Colonic mucosa (tissue), 4 donors: Measurements from ENCODE around the gene CCDC69. TPM values are rescaled to one million over a fixed set of nuclear protein-coding genes. Genes with fewer than 3 reads are reported as not detected.

Source experiments
- DNase-seq: peaks from one replicate; pipeline ENCODE4 v3.0.0-alpha.2; 2020
- H3K27ac ChIP-seq: fragments of 200-600 bp; one replicate; pipeline ENCODE4 v1.8.0; 2021
- H3K27me3 ChIP-seq: fragments of 200-600 bp; one replicate; pipeline ENCODE4 v1.8.0; 2021
- H3K36me3 ChIP-seq: fragments of 200-600 bp; one replicate; pipeline ENCODE4 v1.8.0; 2021
- H3K4me1 ChIP-seq: fragments of 200-600 bp; one replicate; pipeline ENCODE4 v1.8.0; 2021; ENCODE audit warnings: mild to moderate bottlenecking
- H3K4me3 ChIP-seq: fragments of 200-600 bp; one replicate; pipeline ENCODE4 v1.8.0; 2021
- H3K9ac ChIP-seq, 2 donors: one replicate each; pipeline ENCODE4 v1.7.0; 2013; ENCODE audit warnings: control low read depth in 2 of 2, low read depth in 2 of 2, low read length in 2 of 2
- H3K9me3 ChIP-seq: fragments of 200-600 bp; one replicate; pipeline ENCODE4 v1.8.0; 2021
- intact Hi-C: fragments of 100-400 bp; cut with DNase I; formaldehyde crosslinking; loops from one replicate; pipeline ENCODE4 v1.14.1; 2022
- total RNA-seq, 2 donors: library from RNA; stranded (reverse); fragmentation: NEBNext Ultra II Directional in 1 of 2; extraction: Animal tissue kit (Norgen Biotek cat#: 25700) in 1 of 2; gene quantifications; one replicate each; pipeline ENCODE4 v1.2.1, GENCODE V29; 2021
- TF ChIP-seq, protein P1 (sequence below): fragments of 200-600 bp; IDR thresholded peaks from one replicate; pipeline ENCODE4 v1.8.0; 2022; ENCODE audit warnings: antibody characterized with exemption, mild to moderate bottlenecking
- donor health status: healthy.
- donor health status: DM: no; HTN: no; CAD: no.
- donor health status: DM: no; HTN: no; CAD: no.

CCDC69 gene
- total RNA-seq, 2 donors from 2014 or later, result 4.2 to 23.8 TPM

DNA sequence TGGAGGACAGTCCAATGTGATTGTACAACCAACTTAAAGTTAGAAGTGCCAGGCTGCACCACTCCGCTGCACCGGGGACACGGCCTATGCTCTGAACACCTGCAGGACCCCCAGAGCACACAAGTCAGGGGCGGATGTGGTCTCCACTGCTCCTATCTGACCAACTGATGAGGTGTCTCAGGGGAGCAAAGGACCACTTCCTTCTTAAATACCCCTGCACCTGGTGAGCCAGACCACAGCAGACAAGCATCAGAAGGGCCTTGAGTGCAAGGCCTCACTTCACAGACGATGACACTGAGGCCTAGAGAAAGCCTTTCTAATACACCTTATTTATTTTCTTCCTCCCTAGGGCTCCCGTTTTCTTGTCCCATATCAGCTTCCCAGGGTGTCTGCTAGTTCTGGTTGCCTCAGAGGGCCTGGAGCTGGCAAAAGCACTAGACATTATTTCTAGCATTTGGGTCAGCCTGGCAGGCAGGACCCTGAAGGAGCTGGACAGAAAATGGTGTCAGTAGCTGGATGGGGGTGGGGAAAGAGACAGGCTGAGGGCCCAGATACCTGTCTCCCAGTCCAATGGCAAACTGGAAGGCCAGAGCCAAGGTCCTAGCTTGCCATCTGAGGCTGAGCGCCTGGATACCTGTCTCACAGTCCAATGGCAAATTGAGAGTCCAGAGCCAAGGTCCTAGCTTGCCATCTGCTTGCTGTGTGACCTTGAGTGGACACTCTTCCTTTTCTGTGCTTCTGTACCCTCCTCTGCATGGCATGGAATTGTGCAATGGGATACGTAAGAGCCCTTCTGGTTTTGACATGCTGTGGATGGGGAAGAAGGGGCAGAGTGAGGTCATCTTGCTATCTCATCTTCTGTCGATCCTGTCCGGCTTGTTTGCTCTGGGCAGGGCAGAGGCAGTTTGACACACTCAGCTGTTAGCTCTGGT, 9.0 kb downstream of the CCDC69 start:
- peak overlapping the region; percentile 70 for H3K27ac ChIP-seq
- TF ChIP-seq, protein P1, sequence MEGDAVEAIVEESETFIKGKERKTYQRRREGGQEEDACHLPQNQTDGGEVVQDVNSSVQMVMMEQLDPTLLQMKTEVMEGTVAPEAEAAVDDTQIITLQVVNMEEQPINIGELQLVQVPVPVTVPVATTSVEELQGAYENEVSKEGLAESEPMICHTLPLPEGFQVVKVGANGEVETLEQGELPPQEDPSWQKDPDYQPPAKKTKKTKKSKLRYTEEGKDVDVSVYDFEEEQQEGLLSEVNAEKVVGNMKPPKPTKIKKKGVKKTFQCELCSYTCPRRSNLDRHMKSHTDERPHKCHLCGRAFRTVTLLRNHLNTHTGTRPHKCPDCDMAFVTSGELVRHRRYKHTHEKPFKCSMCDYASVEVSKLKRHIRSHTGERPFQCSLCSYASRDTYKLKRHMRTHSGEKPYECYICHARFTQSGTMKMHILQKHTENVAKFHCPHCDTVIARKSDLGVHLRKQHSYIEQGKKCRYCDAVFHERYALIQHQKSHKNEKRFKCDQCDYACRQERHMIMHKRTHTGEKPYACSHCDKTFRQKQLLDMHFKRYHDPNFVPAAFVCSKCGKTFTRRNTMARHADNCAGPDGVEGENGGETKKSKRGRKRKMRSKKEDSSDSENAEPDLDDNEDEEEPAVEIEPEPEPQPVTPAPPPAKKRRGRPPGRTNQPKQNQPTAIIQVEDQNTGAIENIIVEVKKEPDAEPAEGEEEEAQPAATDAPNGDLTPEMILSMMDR, result no peak
- H3K4me1 ChIP-seq, result no peaks in the 10 kb centered on the region
- no peaks in the 10 kb centered on the region for H3K27me3 ChIP-seq
- H3K9me3 ChIP-seq, result no peaks in the 10 kb centered on the region
- intact Hi-C loops, result no loop called here
- peak overlapping the region; percentile 12 to 21 for H3K9ac ChIP-seq
- no peak overlapping the region for H3K4me3 ChIP-seq
- no peaks in the 10 kb centered on the region for H3K36me3 ChIP-seq
- DNase-seq, result no peak

DNA sequence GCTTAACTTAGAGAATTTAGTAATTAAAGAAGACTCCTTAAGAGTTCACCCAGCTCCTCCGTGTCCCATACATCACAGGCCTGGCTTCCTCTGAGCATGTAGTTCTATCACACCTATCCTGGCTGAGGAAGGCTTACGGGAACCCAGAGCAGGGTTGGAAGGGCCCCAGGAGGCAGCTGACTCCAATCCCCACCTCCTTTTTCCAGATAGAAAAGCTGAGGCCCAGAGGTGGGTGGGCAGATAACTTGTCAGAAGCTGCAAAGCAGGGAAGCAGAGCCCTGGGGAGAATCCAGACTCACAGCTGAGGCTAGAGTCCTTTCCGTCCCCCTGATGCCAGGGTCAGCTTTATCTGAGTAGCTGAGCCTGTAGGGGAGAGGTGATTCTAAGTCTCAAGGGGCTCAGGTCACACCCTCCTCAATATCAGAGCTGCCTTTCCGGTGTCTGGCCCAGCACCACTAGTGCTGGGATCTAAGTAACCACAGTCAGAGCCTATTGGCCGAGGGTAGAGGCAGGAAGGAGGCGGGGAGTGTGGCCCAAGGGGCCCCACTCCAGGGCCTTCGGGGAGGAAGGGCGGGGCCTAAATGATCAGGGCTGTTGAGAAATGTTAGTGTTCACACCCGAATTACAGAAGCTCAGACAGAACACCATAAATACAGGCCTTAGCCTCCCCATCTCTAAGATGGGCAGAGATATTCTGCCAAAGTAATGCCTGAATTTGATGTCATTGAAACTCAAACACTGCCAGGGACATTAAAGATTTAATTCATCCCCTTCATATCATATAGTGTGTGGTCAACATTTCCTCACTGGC, 9.9 kb downstream of the CCDC69 start:
- intact Hi-C loops, result no loop called here
- Histone ChIP-seq H3K36me3 (no peaks in the 10 kb centered on the region), H3K9me3 (no peaks in the 10 kb centered on the region), H3K27me3 (no peaks in the 10 kb centered on the region), H3K9ac (peak overlapping the region; percentile 60 to 71), H3K4me1 (no peaks in the 10 kb centered on the region), H3K4me3 (no peak overlapping the region), H3K27ac (peak overlapping the region; percentile 70)
- TF ChIP-seq, protein P1, result no peak
- peak; percentile 74 for DNase-seq

DNA sequence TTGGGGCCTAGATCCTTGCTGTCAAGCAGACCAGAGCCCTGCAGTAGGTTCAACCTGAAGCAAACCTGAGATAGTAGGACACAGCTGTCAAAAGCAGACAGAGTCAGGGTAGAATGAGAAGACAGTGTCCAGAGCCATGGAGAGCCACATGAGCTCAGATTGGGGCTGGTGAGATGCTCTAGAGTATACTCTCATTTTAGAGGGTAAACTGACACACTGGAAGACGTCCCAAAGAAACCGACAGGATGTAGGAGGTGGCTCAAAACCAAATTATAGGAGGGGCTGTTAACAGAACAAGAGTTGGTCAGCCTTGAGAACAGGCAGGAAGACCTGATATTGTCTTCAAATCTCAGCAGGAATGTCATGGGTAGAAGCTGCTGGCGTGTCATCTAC, 11.5 kb downstream of the CCDC69 start:
- H3K27ac ChIP-seq, result peak overlapping the region; percentile 70
- no peaks in the 10 kb centered on the region for H3K27me3 ChIP-seq
- intact Hi-C loops, result no loop called here
- H3K4me3 ChIP-seq, result no peak overlapping the region
- TF ChIP-seq, protein P1, result no peak
- H3K9ac ChIP-seq, result peak overlapping the region; percentile 14 to 34
- no peak for DNase-seq
- no peaks in the 10 kb centered on the region for H3K36me3 ChIP-seq
- no peaks in the 10 kb centered on the region for H3K9me3 ChIP-seq
- H3K4me1 ChIP-seq, result no peaks in the 10 kb centered on the region

DNA sequence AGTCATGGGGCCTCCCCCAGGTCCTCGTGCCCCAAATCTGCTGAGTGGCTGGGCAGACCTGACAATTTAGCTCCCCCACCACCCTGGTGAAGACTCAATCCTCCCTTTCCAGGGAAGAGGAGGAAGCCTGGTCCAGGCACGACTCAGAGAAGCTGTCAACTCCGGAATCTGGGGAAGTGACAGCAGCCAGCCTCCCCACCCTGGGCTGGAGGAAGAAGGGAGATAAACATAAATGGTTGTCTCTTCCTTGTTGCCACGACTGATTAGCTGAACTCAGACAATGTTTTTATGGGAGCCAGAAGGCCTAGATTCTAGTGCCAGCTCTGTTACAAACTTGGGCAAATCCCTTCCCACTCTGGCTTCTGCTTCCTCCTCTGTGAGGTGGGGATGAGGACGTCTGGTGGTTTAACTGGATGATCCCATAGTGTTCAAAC, 15.4 kb downstream of the CCDC69 start:
- intact Hi-C loops, result no loop called here
- TF ChIP-seq, protein P1, result no peak
- H3K27ac ChIP-seq, result peak overlapping the region; percentile 15
- no peaks in the 10 kb centered on the region for H3K4me1 ChIP-seq
- no peak for DNase-seq
- H3K9ac ChIP-seq, result no peak overlapping the region
- no peaks in the 10 kb centered on the region for H3K9me3 ChIP-seq
- no peaks in the 10 kb centered on the region for H3K36me3 ChIP-seq
- H3K27me3 ChIP-seq, result no peaks in the 10 kb centered on the region
- no peak overlapping the region for H3K4me3 ChIP-seq

DNA sequence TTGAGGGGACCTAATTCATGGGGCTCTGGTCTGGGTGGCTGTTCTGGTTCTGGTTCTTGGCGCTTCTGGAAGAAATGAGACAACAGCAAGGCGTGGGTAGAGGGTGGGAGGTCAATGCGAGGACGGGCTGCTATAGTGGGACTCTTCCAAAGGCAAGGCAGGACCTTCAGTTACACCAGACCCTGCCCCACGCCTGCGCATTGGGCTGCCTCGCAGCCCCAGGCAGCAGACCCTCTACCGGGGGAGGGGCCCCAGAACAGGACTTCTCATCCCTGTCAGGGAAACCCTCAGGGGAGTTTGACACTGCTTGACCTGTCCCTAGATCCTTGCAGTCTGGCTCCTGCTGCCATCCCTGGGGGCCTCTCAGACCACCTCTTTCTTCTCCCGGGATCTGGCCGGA, 18.5 kb downstream of the CCDC69 start:
- no peak overlapping the region for H3K4me3 ChIP-seq
- no peak overlapping the region for H3K9ac ChIP-seq
- no peak overlapping the region for H3K27ac ChIP-seq
- DNase-seq, result no peak
- no peaks in the 10 kb centered on the region for H3K4me1 ChIP-seq
- H3K9me3 ChIP-seq, result no peaks in the 10 kb centered on the region
- no peaks in the 10 kb centered on the region for H3K36me3 ChIP-seq
- no peaks in the 10 kb centered on the region for H3K27me3 ChIP-seq
- TF ChIP-seq, protein P1, result no peak
- intact Hi-C loops, result no loop called here
